GM19455 (cell line): ENCODE results near the gene CRIM1.
"Not testable (repeated sequence)": the region's sequence is repeated elsewhere in the genome, so short reads cannot be mapped to it uniquely, and the experiment has no call there.

Experiments
- ATAC-seq: cut with Tn5 transposase; IDR thresholded peaks from one replicate; pipeline ENCODE4 v1.9.1; 2021; ENCODE audit not compliant: unreplicated experiment

Gene CRIM1

DNA sequence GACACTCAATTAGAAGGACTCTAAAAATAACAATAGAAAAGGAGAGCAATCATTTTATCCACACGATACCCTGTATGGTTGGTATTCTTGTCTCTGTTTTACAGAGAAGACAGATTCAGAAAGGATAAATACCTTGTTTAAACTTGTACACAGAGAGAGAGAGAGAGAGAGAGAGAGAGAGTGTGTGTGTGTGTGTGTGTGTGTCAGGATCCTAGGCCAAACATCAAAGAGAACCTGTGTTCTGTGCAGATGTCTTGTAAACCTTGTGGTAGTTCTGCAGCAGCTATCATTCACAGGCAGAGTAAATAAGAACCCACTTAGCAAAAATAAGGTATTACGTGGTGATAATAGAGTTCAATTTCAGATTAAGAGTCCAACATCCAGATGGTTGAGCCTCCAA is 4.3 kb upstream of the CRIM1 start:
- ATAC-seq, result no peak

DNA sequence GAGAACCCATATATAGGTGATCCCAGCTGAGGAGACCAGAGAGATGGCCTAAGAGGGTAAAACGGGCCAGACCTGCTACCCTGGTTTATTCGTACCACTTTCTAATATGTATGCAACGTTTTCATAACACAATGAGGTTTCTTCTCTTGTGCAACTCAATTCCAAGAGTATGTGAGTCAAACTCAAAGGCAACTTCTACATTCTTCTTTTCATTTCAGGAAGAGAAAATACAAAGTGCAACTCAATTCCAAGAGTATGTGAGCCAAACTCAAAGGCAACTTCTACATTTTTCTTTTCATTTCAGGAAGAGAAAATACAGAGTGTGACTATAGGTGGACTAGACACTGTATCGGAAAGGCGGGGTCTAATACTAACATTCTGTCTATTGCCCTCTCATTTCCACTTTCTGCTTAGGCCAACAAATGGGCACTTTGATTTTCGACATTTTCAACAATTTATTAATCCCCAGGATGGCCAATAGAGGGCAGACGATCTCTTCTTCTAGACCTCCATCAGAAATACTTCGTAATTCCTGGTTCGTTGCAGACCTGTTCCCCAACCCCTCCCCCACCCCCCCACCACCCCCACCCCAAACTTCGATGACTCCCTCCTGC is 3.7 kb upstream of the CRIM1 start:
- ATAC-seq, result no peak

DNA sequence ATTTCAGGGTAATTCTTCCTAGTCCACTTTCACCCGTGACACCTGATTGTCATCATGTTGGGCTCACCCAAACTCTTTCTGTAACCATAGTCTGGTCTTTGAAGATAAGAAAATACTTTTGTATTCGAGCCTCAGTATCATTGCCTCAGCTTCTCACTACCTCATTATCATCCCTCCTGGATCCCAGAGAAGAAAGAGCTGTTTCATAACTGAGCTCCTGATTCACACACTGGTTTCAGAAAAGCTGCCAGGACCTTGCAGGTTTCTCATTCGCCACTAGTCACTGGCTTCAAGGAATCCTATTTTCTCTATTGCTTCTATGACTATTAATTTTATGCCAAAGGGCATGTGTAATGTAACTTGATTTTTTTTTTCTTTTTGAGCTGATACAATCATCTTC is 2.9 kb upstream of the CRIM1 start:
- no peak for ATAC-seq

- no peak for ATAC-seq
Observed at GRCh38 chr2:36354811-36355150, 797 bp upstream of the CRIM1 start.

DNA sequence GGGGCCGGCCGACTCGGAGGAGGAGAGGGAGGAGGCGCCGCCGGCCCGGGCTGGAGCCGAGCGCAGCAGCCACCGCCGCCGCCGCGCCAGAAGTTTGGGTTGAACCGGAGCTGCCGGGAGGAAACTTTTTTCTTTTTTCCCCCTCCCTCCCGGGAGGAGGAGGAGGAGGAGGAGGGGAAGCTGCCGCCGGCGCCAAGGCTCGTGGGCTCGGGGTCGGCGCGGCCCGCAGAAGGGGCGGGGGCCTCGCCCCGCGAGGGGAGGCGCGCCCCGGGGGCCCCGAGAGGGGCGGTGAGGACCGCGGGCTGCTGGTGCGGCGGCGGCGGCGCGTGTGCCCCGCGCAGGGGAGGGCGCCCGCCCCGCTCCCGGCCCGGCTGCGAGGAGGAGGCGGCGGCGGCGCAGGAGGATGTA is 316 bp downstream of the CRIM1 start:
- ATAC-seq, result peak; percentile 33

GRCh38 chr2:36356298-36356989 is 866 bp downstream of the CRIM1 start:
- ATAC-seq, result peak; percentile 10

- no peak for ATAC-seq
Observed at GRCh38 chr2:36356990-36357846, 1.6 kb downstream of the CRIM1 start.

DNA sequence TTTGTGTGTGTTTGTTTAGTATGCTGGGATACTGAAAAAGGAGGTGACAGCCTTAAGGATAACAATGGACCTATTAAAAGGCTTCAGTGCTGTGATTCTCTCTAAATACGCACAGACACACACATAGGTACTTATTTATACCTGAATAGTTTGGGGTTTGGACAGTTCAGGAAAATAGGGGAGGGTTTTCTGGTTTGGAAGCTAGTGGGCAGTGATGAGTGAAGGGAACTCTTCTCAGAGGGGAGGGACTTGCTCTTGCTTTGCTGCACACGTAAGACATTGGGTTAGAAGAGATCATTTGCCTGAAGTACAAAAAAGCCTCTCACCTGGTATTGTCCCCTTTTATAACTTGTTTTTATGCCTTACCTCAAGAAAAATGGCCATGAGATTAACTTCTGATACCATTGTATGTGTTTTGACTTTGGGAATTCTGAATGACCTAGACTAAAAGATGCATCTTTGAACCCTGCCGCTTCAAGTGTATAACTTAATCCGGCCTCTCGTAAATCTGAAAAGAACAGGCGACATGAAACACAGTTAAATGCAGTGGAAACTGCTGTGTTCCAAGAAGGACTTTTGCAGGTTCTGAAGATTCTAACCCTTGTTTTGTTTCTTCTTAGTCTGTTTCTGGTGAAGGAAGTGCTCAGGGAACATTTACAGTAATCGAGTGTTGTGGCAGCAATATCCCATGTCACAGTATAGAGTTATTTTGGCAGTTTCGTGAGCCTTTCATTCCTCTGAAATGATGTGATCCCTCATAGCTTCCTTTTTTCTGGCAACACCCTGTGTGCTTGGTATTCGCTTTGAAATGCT is 2.5 kb downstream of the CRIM1 start:
- ATAC-seq, result no peak

DNA sequence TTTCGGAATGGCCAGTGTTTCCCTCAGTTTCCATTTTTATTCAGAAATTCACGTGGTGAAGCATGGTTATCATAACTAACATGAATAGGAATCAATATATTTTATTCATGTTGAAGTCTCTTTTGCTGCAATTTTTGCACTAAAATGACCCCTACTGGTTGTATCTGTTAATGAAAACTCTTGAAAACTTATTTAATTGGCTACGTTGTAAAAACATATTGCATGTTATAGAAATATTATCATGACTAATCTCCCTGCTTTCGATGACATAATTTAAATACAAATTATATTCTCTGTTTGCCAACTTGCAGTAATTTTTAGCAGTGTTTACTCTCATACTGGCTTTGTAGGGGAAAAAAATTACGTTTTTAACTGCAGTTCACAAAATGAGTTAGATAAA is 3.5 kb downstream of the CRIM1 start:
- ATAC-seq, result no peak

DNA sequence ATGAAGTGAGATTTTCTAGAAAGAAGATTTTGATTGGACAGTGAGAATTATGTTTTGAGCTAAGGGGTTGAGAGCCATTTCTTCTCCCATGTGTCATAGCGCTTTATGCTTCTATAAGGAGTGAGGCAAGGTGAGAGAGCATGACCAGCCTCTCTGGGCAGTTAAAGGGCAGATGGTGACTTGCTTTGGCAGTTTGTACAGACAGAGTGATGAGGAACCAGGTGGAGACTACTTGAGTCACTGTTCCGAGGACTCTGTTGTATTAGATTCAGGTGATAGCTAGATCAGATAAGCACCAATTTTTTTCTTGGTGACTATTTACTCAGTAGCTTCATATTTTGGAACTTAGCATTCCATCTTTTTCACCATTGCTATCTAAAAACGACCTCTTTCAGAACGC is 4.5 kb downstream of the CRIM1 start:
- no peak for ATAC-seq

DNA sequence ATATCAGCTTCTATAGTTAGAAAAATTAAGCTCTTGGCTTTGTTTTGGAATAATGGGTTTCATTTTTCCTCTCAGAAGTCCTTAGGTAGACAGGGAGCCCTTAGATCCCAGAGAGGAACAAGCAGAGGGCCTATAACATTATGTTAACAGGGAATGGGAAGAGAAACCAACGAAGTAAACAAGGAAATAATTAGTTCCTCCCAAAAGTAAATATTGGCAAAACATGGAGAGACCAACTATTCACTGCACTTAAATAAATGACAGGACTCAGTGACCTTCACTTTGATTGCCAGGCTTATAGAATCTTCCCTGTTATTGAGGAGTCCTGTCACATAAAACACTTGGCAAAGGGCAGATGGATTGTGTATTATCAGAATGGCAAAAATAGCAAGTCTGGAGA is 5.3 kb downstream of the CRIM1 start:
- no peak for ATAC-seq

DNA sequence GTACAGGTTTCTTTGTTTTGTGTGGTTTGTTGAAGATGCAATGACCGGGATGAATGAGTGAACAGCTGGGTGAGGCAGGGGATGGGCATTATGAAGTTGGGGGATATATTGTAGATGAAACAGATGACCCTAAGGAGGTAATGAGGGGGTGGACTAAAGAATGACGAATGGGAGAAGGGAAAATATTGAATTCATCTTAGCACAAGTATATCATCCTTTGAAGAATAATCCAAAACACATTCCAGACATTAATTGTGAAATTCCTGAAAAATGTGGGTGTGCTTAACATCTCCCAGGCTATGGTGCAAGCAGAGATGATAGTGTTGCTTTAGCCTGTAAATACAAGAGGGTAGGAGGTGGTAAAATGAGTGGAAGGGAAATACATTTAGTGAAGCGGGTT is 5.8 kb downstream of the CRIM1 start:
- ATAC-seq, result no peak

DNA sequence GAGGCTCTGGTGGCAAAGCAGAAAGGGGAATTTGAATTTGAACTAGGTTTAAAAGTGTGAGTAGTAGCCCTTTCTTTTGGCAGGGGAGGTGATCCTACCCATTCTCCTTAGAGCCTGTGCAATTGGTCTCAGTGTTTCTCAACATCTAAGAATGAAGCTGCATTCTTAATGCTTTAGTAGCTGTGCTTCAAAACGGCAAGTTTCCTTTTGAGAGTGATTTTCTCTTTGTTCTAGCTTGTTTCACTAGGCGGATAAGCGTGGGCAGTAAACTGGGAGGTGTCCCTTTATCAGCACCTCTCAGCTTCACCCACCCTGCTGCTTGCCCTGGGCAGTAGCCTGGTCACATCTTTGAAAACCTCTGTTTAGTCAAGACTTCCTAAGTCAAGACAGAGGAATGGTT is 6.7 kb downstream of the CRIM1 start:
- ATAC-seq, result no peak

- ATAC-seq, result not testable (repeated sequence)
Observed at GRCh38 chr2:36363085-36363484, 7.5 kb downstream of the CRIM1 start.

- ATAC-seq, result no peak
Observed at GRCh38 chr2:36366491-36367120, 11.0 kb downstream of the CRIM1 start.

GRCh38 chr2:36367486-36367885 is 11.9 kb downstream of the CRIM1 start:
- ATAC-seq, result no peak

DNA sequence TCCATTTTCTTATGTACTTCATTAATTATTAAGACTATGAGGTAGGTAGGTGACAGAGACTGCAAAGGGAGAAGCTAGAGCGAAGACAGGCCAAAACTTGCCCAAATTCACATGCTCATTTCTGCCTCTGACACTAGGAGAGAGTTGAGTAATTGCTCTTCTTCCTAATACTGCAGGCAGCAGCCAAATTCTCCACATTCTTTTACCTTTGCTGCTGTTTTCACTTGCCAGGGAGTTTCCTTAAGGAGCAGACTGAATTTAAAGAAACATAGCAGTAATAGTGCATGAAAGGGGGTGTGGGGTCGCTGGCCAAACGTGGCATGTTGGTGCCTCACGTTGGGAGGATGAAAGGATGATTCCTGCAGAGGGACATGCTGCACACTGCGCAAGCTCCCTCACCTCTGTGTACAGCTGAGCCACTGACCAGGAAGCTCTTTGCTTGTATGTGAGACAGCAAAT is 12.3 kb downstream of the CRIM1 start:
- ATAC-seq, result no peak

DNA sequence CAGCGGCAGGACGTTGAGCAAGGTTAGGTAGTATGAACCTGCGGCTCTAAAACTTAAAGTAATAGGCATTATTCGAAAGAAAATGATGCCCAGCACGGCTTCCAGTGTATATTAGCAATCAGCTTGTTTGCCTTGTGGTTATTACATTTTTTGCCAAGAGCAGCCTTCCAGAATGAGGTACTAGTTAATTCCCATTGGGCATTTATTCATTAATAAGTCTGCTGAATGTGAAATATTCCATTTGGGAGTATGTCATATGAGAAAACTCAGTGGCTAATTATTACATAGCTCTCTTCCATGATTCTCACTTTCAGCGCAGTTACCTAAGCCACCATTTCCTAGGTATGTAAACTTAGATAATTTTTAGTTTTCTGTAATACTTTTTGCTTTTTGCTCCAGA is 12.9 kb downstream of the CRIM1 start:
- no peak for ATAC-seq

DNA sequence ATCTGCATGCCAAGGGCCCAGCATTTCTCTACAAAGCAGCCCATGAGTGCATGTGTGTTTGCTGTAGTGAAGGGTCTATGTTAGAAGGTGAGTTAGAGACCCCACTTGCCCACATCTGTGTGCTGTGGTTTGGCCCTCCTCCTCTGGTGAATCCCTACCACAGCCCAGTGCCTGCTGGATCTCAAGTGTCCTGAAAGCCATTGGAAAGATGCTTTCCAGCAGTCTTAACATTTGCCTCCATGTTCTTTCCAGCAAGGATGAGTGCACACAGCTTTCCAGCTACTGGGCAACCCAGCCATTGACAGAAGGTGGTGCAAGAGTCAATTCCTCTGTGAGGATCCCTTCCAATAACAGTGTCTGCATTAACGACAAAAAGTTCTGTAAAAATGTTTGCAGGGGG is 13.6 kb downstream of the CRIM1 start:
- ATAC-seq, result no peak

GRCh38 chr2:36369716-36370115 is 14.1 kb downstream of the CRIM1 start:
- ATAC-seq, result no peak

DNA sequence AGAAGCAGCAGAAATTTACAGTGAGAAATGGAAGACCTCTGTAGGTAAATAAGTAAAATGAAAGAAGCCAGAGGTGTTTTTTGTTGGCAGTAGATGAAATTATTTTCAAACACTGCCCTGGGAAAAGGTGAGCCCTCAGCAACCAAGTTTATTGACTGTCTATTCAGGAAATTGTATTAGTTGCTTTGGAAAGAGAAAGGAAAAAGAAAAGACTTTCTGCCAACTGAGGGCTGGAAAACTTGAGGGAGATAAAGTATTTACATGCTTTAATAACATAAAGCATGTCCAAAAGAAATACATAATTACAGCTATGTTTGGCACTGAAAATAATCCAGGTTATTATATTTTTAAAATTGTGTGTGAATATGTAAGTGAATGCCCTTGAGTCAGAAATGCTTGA is 14.7 kb downstream of the CRIM1 start:
- ATAC-seq, result no peak
